Suprapubic skin (tissue), 4 donors: ENCODE measurements around the gene PLCL2. TPM values are rescaled to one million over a fixed set of nuclear protein-coding genes. Genes with fewer than 3 reads are reported as not detected.

Source experiments
- DNase-seq, 2 donors: peaks; one replicate each; pipeline ENCODE4 v3.0.0-alpha.2; 2019; ENCODE audit warnings: low spot score in 2 of 2
- H3K27ac ChIP-seq: fragments of 200-600 bp; sonication (generic); one replicate; pipeline ENCODE4 v1.5.1; 2019
- H3K27me3 ChIP-seq: fragments of 200-600 bp; sonication (generic); one replicate; pipeline ENCODE4 v1.5.1; 2019
- H3K36me3 ChIP-seq: fragments of 200-600 bp; sonication (generic); one replicate; pipeline ENCODE4 v1.5.1; 2019
- H3K4me1 ChIP-seq: fragments of 200-600 bp; sonication (generic); one replicate; pipeline ENCODE4 v1.5.1; 2019
- H3K4me3 ChIP-seq: fragments of 200-600 bp; sonication (generic); one replicate; pipeline ENCODE4 v1.5.1; 2019; ENCODE audit warnings: mild to moderate bottlenecking
- H3K9me3 ChIP-seq: fragments of 200-600 bp; sonication (generic); one replicate; pipeline ENCODE4 v1.5.1; 2019
- EP300 ChIP-seq: sonication (generic); formaldehyde crosslinking; IDR thresholded peaks from one replicate; pipeline ENCODE4 v1.6.1; 2017; ENCODE audit warnings: antibody characterized with exemption
- POLR2A ChIP-seq, 2 donors: fragments of 450-650 bp; IDR thresholded peaks; one replicate each; pipeline ENCODE4 v1.6.1; 2017; ENCODE audit warnings: antibody characterized with exemption in 2 of 2, mild to moderate bottlenecking in 2 of 2, moderate library complexity in 2 of 2
- POLR2AphosphoS5 ChIP-seq, 3 donors: sonication (generic); formaldehyde crosslinking; IDR thresholded peaks; one replicate each; pipeline ENCODE4 v1.6.1; 2017; ENCODE audit warnings: antibody characterized with exemption in 3 of 3
- WGBS: methylation state at CpG from one replicate; pipeline ENCODE4 v1.1.5; 2018; 5-methylcytosine and 5-hydroxymethylcytosine counted together
- total RNA-seq, 4 donors: library from RNA; depleted of rRNA; stranded (reverse); fragments of >200 nt; gene quantifications; one replicate each; pipeline ENCODE4 v1.1.0, GENCODE V29; 2016
- TF ChIP-seq, protein P1 (sequence below), 2 donors: fragments of 200-600 bp in 1 of 2; fragments of 450-650 bp in 1 of 2; sonication (generic) in 1 of 2; IDR thresholded peaks; one replicate each; pipeline ENCODE4 v1.5.1; 2016 to 2019; ENCODE audit warnings: antibody characterized with exemption in 2 of 2, mild to moderate bottlenecking in 1 of 2, moderate library complexity in 1 of 2

PLCL2 gene
- total RNA-seq, 4 donors from 2014 or later: 1.5 to 4.2 (median 1.9) TPM

DNA sequence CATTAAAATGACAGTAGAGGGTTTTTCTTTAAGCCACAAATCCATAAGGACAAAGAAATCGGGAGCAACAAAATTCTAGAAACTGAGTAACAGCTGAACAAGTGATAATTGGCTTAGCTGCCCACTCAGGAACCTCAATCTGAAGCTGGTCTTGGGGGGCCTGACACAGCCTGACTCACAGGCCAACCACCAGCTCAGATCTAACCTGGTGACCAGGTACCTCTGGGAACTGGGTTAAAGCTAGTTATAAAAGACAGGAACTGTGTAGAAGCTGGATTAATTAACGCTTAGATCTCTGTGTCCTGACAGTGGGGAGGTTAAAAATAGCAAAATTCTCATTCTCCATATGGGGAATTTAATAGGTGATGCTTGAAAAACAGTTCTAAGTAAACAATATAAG, 161.9 kb downstream of the PLCL2 start:
- TF ChIP-seq POLR2A (IDR thresholded peaks at IDR 0.05): no peak
- TF ChIP-seq POLR2AphosphoS5 (IDR thresholded peaks at IDR 0.05): no peak
- TF ChIP-seq EP300: no peak
- TF ChIP-seq, protein P1, sequence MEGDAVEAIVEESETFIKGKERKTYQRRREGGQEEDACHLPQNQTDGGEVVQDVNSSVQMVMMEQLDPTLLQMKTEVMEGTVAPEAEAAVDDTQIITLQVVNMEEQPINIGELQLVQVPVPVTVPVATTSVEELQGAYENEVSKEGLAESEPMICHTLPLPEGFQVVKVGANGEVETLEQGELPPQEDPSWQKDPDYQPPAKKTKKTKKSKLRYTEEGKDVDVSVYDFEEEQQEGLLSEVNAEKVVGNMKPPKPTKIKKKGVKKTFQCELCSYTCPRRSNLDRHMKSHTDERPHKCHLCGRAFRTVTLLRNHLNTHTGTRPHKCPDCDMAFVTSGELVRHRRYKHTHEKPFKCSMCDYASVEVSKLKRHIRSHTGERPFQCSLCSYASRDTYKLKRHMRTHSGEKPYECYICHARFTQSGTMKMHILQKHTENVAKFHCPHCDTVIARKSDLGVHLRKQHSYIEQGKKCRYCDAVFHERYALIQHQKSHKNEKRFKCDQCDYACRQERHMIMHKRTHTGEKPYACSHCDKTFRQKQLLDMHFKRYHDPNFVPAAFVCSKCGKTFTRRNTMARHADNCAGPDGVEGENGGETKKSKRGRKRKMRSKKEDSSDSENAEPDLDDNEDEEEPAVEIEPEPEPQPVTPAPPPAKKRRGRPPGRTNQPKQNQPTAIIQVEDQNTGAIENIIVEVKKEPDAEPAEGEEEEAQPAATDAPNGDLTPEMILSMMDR (IDR thresholded peaks at IDR 0.05): no peak
- Histone ChIP-seq H3K4me1 (no peaks in the 10 kb centered on the region), H3K9me3 (no peaks in the 10 kb centered on the region), H3K27ac (no peak overlapping the region), H3K4me3 (no peak overlapping the region), H3K27me3 (no peaks in the 10 kb centered on the region), H3K36me3 (no peaks in the 10 kb centered on the region)
- DNase-seq: no peak
- 90% methylated on average over 2 of the region's 2 CpGs for WGBS

DNA sequence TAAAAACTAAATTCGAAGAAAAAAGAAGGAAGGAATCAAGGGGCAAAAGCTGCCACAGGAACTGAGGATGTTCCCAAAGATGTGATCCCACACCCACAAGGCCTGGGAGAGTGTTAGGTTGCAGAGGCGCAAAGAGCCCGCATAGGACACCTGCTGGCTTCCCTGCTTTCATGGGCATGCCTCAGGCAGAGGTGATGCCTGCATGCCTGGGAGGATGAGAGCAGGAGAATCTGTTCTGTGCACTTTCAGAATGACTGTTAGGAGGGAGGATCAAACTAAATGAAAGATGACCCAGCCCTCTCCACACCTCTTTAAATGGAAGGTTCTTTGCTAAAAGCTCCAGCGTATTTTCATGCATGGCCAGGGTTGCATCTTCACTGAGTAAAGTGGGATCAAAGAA, 162.4 kb downstream of the PLCL2 start:
- H3K27me3 ChIP-seq: no peaks in the 10 kb centered on the region
- no peaks in the 10 kb centered on the region for H3K4me1 ChIP-seq
- DNase-seq: no peak
- H3K4me3 ChIP-seq: no peak overlapping the region
- H3K36me3 ChIP-seq: no peaks in the 10 kb centered on the region
- no peaks in the 10 kb centered on the region for H3K9me3 ChIP-seq
- TF ChIP-seq POLR2A (IDR thresholded peaks at IDR 0.05): no peak
- TF ChIP-seq EP300: no peak
- TF ChIP-seq, protein P1 (IDR thresholded peaks at IDR 0.05): no peak
- no peak for TF ChIP-seq POLR2AphosphoS5 (IDR thresholded peaks at IDR 0.05)
- no peak overlapping the region for H3K27ac ChIP-seq
- WGBS: 76% methylated on average over 4 of the region's 4 CpGs

DNA sequence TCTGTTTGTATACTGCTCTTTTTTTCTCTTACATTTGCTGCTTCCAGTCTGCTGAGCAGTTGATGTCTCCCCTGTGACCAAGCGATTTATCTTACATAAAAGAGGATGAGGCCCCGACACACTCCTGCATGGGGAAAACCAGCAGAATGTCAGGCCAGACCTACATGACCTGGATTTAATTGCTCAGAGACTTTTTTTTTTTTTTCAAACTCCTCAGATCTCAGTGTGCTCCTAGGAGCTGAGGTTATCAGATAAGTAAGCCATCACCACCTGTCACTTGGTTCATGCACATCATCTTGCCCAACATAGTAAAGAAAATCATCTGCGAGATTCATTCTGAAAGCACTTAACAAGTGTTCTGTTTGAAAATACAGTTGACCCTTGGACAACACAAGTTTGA, 163.1 kb downstream of the PLCL2 start:
- DNase-seq: no peak
- no peaks in the 10 kb centered on the region for H3K27me3 ChIP-seq
- WGBS: 82% methylated on average over 3 of the region's 3 CpGs

DNA sequence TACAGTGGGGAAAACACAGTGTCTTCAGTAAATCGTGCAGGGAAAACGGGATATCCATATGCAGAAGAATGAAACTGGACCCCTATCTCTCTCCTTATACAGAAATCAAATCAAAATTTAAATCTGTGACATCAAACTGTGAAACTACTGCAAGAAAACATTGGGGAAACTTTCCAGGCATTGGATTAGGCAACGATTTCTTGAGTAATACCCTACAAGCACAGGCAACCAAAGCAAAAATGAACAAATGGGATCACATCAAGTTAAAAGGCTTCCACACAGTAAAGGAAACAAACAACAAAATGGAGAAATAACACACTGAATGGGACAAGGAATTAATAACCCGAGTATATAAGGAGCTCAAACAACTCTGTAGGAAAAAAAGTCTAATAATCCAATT, 165.3 kb downstream of the PLCL2 start:
- H3K27ac ChIP-seq: no peak overlapping the region
- no peak overlapping the region for H3K4me3 ChIP-seq
- DNase-seq: no peak
- H3K4me1 ChIP-seq: no peaks in the 10 kb centered on the region
- no peaks in the 10 kb centered on the region for H3K9me3 ChIP-seq
- H3K36me3 ChIP-seq: no peaks in the 10 kb centered on the region
- no peaks in the 10 kb centered on the region for H3K27me3 ChIP-seq
- 91% methylated on average over 4 of the region's 4 CpGs for WGBS
- TF ChIP-seq, protein P1 (IDR thresholded peaks at IDR 0.05): no peak
- TF ChIP-seq EP300 (no peak), POLR2A (IDR thresholded peaks at IDR 0.05) (no peak)

More for the DNA sequence above, 163.1 kb downstream of the PLCL2 start:
- Histone ChIP-seq H3K4me3 (no peak overlapping the region), H3K9me3 (no peaks in the 10 kb centered on the region), H3K4me1 (no peaks in the 10 kb centered on the region), H3K36me3 (no peaks in the 10 kb centered on the region), H3K27ac (no peak overlapping the region)
- no peak for TF ChIP-seq POLR2AphosphoS5 (IDR thresholded peaks at IDR 0.05)
- no peak for TF ChIP-seq POLR2A (IDR thresholded peaks at IDR 0.05)
- TF ChIP-seq, protein P1 (IDR thresholded peaks at IDR 0.05): no peak
- TF ChIP-seq EP300: no peak

DNA sequence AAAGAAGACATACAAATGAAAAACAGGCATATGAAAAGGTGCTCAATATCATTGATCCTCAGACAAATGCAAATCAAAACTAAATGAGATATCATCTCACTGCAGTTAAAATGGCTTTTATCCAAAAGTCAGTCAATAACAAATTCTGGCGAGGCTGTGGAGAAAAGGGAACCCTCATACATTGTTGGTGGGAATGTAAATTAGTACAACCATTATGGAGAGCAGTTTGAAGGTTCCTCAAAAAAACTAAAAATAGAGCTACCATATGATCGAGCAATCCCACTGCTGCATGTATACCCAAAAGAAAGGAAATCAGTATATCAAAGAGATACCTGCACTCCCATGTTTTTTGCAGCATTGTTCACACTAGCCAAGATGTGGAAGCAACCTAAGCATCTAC, 165.8 kb downstream of the PLCL2 start:
- no peaks in the 10 kb centered on the region for H3K4me1 ChIP-seq
- no peak for DNase-seq
- 83% methylated on average over 2 of the region's 2 CpGs for WGBS
- H3K4me3 ChIP-seq: no peak overlapping the region
- H3K36me3 ChIP-seq: no peaks in the 10 kb centered on the region
- no peak overlapping the region for H3K27ac ChIP-seq
- H3K27me3 ChIP-seq: no peaks in the 10 kb centered on the region
- no peaks in the 10 kb centered on the region for H3K9me3 ChIP-seq
- TF ChIP-seq EP300 (no peak), POLR2AphosphoS5 (IDR thresholded peaks at IDR 0.05) (no peak)
- TF ChIP-seq, protein P1 (IDR thresholded peaks at IDR 0.05): no peak
